ENCODE data around the gene ANKIB1. TPM values are rescaled to one million over a fixed set of nuclear protein-coding genes. Genes with fewer than 3 reads are reported as not detected.
"Not testable (repeated sequence)": the region's sequence is repeated elsewhere in the genome, so short reads cannot be mapped to it uniquely, and the experiment has no call there.

The ANKIB1 gene
- total and polyA plus RNA-seq, 10 donors = 9.0 to 75.3 (median 44.5) TPM

DNA sequence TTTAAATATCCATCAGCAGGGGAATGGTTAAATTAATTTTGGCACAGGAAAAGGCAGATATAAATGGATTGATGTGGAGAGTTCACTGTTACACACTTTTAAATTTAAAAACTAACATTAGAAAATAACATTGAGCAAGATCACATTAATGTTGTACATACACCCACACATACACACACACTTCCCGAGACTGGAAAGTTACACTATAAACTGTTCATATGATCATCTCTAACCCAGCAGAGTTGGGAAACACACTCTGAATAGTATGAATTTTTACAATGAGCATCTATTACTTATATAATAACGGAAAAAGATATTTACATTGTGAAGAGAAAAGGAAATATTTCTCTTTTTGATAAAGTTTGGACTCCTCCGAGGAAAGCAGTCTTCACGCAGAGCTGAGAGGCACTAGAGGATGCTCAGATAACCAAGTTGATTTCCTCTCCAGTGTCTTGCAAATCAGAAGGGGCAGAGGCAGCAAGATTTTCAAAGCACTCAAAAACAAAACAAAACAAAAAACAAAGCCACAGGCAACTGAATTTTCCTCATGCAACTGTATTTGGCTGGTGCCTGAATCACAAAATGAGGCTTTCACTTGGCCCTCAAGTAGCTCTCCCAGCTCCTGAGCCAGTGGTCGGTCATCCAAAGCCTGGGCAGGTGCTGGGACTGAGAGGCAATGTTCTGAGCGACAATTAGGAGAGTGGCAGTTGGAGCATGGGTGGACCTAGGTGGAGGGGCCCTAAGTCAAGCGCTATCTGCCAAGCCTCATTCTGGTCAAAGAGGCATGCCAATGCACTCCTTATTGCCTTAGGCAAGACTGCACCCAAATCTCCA is 191.1 kb downstream of the ANKIB1 start:
- TF ChIP-seq, protein P1, sequence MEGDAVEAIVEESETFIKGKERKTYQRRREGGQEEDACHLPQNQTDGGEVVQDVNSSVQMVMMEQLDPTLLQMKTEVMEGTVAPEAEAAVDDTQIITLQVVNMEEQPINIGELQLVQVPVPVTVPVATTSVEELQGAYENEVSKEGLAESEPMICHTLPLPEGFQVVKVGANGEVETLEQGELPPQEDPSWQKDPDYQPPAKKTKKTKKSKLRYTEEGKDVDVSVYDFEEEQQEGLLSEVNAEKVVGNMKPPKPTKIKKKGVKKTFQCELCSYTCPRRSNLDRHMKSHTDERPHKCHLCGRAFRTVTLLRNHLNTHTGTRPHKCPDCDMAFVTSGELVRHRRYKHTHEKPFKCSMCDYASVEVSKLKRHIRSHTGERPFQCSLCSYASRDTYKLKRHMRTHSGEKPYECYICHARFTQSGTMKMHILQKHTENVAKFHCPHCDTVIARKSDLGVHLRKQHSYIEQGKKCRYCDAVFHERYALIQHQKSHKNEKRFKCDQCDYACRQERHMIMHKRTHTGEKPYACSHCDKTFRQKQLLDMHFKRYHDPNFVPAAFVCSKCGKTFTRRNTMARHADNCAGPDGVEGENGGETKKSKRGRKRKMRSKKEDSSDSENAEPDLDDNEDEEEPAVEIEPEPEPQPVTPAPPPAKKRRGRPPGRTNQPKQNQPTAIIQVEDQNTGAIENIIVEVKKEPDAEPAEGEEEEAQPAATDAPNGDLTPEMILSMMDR (IDR thresholded peaks at IDR 0.05 in 8 of 11, conservative IDR thresholded peaks at IDR 0.05 in 3 of 11) = no peak
- TF ChIP-seq POLR2A (IDR thresholded peaks at IDR 0.05) = no peak
- TF ChIP-seq POLR2AphosphoS5 (IDR thresholded peaks at IDR 0.05) = no peak
- DNase-seq = no peak
- H3K9me3 ChIP-seq = no peaks in the 10 kb centered on the region
- H3K27ac ChIP-seq = no peak overlapping the region
- WGBS, 5 donors = 66 to 83% (median 78%) methylated on average over 7 of the region's 7 CpGs
- intact Hi-C loops (cut with DNase I; ENCODE audit: low total_unique reads) = no loop called here
- no peak overlapping the region for H3K4me3 ChIP-seq
- H3K27me3 ChIP-seq (replicated peaks in 1 of 7) = no peaks in the 10 kb centered on the region
- H3K4me1 ChIP-seq = no peaks in the 10 kb centered on the region
- H3K36me3 ChIP-seq = no peaks in the 10 kb centered on the region

DNA sequence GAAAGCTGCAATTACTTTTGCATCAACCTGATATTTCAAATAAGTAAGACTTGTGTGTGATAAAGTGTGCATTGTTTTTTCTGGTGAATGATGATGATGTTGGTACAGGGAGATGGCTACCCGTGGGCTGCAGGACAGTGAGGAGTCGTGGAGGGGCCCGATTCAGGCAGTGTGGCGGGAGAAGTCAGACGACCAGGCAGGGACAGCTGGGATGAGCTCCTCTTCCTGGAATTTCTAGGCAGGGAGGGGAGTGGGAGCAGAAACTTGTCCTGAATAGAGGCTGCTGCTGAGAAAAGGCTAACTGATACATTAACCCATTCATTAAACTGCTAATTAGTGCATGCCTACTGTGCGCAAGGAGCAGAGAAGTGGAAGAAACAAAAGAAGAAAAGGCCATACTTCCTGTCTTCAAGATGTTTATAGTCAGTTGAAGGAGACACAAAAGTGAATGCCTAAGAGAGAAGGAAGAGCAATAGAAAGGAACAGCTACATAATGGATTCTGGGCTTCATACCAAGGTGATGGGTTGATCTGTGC is 192.2 kb downstream of the ANKIB1 start:
- TF ChIP-seq, protein P1 (IDR thresholded peaks at IDR 0.05 in 8 of 11, conservative IDR thresholded peaks at IDR 0.05 in 3 of 11) = no peak
- TF ChIP-seq POLR2AphosphoS5 (IDR thresholded peaks at IDR 0.05) (no peak), POLR2A (IDR thresholded peaks at IDR 0.05) (no peak)
- 81 to 87% (median 85%) methylated on average over 6 of the region's 6 CpGs for WGBS, 5 donors
- Histone ChIP-seq H3K36me3 (no peaks in the 10 kb centered on the region), H3K27me3 (replicated peaks in 1 of 7) (no peaks in the 10 kb centered on the region), H3K4me1 (no peaks in the 10 kb centered on the region), H3K9me3 (no peaks in the 10 kb centered on the region), H3K27ac (no peak overlapping the region), H3K4me3 (no peak overlapping the region)
- intact Hi-C loops (cut with DNase I; ENCODE audit: low total_unique reads) = no loop called here
- no peak for DNase-seq

DNA sequence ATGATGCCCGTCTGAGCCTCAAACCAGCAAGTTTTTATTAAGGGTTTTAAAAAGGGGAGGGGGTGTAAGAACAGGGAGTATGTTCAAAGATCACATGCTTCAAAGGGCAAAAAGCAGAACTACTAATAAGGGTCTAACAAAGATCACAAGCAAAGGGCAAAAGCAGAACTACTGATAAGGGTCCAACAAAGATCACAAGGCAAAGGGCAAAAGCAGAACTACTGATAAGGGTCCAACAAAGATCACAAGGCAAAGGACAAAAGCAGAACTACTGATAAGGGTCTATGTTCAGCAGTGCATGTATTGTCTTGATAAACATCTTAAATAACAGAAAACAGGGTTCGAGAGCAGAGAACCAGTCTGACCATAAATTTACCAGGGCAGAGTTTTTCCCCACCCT is 196.9 kb downstream of the ANKIB1 start:
- 83 to 95% (median 86%) methylated on average over 2 of the region's 2 CpGs for WGBS, 5 donors
- not testable (repeated sequence) for H3K27me3 ChIP-seq (replicated peaks in 1 of 7); H3K9me3 ChIP-seq; H3K36me3 ChIP-seq; H3K27ac ChIP-seq; H3K4me1 ChIP-seq; DNase-seq; H3K4me3 ChIP-seq
- intact Hi-C loops (cut with DNase I; ENCODE audit: low total_unique reads) = loop anchor here (10.0 kb wide), 1 partner anchor 618 kb away; no protein-coding TSS in a partner anchor

DNA sequence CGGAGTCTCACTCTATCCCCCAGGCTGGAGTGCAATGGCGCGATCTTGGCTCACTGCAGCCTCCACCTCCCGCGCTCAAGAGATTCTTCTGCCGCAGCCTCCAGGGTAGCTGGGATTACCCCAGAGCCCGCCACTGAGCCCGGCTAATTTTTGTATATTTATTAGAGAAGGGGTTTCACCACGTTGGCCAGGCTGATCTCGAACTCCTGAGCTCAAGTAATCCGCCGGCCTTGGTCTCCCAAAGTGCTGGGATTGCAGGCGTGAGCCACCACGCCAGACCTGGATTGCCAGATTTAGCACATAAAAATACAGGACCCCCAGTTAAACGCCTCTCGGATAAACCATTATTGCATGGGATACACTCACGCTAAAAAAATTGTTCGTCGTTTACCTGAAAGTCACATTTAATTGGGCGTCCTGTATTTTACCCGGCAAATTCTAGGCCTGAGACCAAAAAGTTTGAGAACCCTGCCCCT is 201.1 kb downstream of the ANKIB1 start:
- Histone ChIP-seq H3K4me3 (peak overlapping the region; percentile 57 to 98 (median 93)), H3K27ac (peak overlapping the region; percentile 89 to 99 (median 99)), H3K36me3 (peaks cover 0 to 27% (median 19%) of the 10 kb centered on the region in 6 donors), H3K9me3 (no peaks in the 10 kb centered on the region), H3K27me3 (replicated peaks in 1 of 7) (no peaks in the 10 kb centered on the region), H3K4me1 (peaks cover 4 to 28% (median 22%) of the 10 kb centered on the region in 6 donors)
- TF ChIP-seq, protein P1 (IDR thresholded peaks at IDR 0.05 in 8 of 11, conservative IDR thresholded peaks at IDR 0.05 in 3 of 11) = no peak
- TF ChIP-seq POLR2AphosphoS5 (IDR thresholded peaks at IDR 0.05) (no peak), POLR2A (IDR thresholded peaks at IDR 0.05) (no peak)
- intact Hi-C loops (cut with DNase I; ENCODE audit: low total_unique reads) = loop anchor here (10.0 kb wide), 1 partner anchor 622 kb away; no protein-coding TSS in a partner anchor
- DNase-seq = peak; percentile 81
- 52 to 57% (median 55%) methylated on average over 21 of the region's 21 CpGs for WGBS, 5 donors
